Activated CD4-positive, alpha-beta memory T cell treated with anti-CD3 and anti-CD28 coated beads for 36 hours (primary cell): Measurements from ENCODE around the gene PRICKLE1. TPM values are rescaled to one million over a fixed set of nuclear protein-coding genes. Genes with fewer than 3 reads are reported as not detected.

Experiments used
- CTCF ChIA-PET: fragments of 350-600 bp; sonication (Branson Sonifier 250); formaldehyde crosslinking; loops from one replicate; lab custom pipeline; 2021; ENCODE audit warnings: antibody characterized with exemption, inconsistent platforms; lab: Charles Lee
- POLR2A ChIA-PET: fragments of 350-600 bp; sonication (Branson Sonifier 250); formaldehyde crosslinking; loops from one replicate; lab custom pipeline; 2021; ENCODE audit warnings: antibody characterized with exemption; lab: Charles Lee
- DNase-seq: peaks from one replicate; pipeline ENCODE4 v3.0.0-alpha.2; 2020
- H3K27ac Mint-ChIP-seq: one replicate; pipeline ENCODE4 v1.8.0; 2021; ENCODE audit warnings: mixed read lengths
- H3K27me3 Mint-ChIP-seq: one replicate; pipeline ENCODE4 v1.8.0; 2021; ENCODE audit warnings: mixed read lengths
- H3K36me3 Mint-ChIP-seq: one replicate; pipeline ENCODE4 v1.8.0; 2021; ENCODE audit warnings: mixed read lengths
- H3K4me1 Mint-ChIP-seq: one replicate; pipeline ENCODE4 v1.8.0; 2021; ENCODE audit warnings: low read depth, mixed read lengths
- H3K4me3 Mint-ChIP-seq: one replicate; pipeline ENCODE4 v1.8.0; 2021; ENCODE audit warnings: mild to moderate bottlenecking, mixed read lengths
- H3K9me3 Mint-ChIP-seq: one replicate; pipeline ENCODE4 v1.8.0; 2021; ENCODE audit warnings: mixed read lengths
- intact Hi-C: fragments of 100-400 bp; cut with micrococcal nuclease; formaldehyde crosslinking; loops from one replicate; pipeline ENCODE4 v1.15.1; 2023
- total RNA-seq, 2 experiments: library from RNA; stranded (reverse); gene quantifications; one replicate each; pipeline ENCODE4 v1.2.3, GENCODE V29; 2021

Gene PRICKLE1
- total RNA-seq, 2 experiments from 2014 or later = not detected

- H3K4me3 Mint-ChIP-seq = peak overlapping the region; percentile 24
- intact Hi-C loops = loop anchor here (1.0 to 5.0 kb wide), 2 partner anchors 87 to 855 kb away; no protein-coding TSS in a partner anchor
- DNase-seq = no peak
- H3K27me3 Mint-ChIP-seq = peaks cover 60% of the 10 kb centered on the region
- ChIA-PET CTCF (interaction anchor here (0.6 to 4.3 kb wide), 10 partner anchors 8 to 886 kb away, joined by 3 to 23 read pairs (median 4); no protein-coding TSS in a partner anchor), POLR2A (no interaction called here)
- H3K4me1 Mint-ChIP-seq = peaks cover 14% of the 10 kb centered on the region
- peaks cover 2% of the 10 kb centered on the region for H3K36me3 Mint-ChIP-seq
- H3K27ac Mint-ChIP-seq = no peak overlapping the region
- no peaks in the 10 kb centered on the region for H3K9me3 Mint-ChIP-seq
Measured at GRCh38 chr12:42482041-42482747, 107.4 kb downstream of the PRICKLE1 start.

GRCh38 chr12:42481368-42481767 is 108.2 kb downstream of the PRICKLE1 start:
- peaks cover 2% of the 10 kb centered on the region for H3K36me3 Mint-ChIP-seq
- peaks cover 14% of the 10 kb centered on the region for H3K4me1 Mint-ChIP-seq
- ChIA-PET POLR2A (no interaction called here), CTCF (interaction anchor here (1.2 kb wide), 1 partner anchor 31 kb away, joined by 3 read pairs; no protein-coding TSS in a partner anchor)
- no peak overlapping the region for H3K4me3 Mint-ChIP-seq
- no peak overlapping the region for H3K27ac Mint-ChIP-seq
- peaks cover 63% of the 10 kb centered on the region for H3K27me3 Mint-ChIP-seq
- H3K9me3 Mint-ChIP-seq = no peaks in the 10 kb centered on the region
- DNase-seq = no peak
- intact Hi-C loops = loop anchor here (5.0 kb wide), 1 partner anchor 856 kb away; no protein-coding TSS in a partner anchor

- H3K36me3 Mint-ChIP-seq = no peaks in the 10 kb centered on the region
- ChIA-PET POLR2A (no interaction called here), CTCF (interaction anchor here (1.4 kb wide), 1 partner anchor 91 kb away, joined by 5 read pairs; no protein-coding TSS in a partner anchor)
- H3K27ac Mint-ChIP-seq = no peak overlapping the region
- H3K4me3 Mint-ChIP-seq = no peak overlapping the region
- H3K27me3 Mint-ChIP-seq = peaks cover 50% of the 10 kb centered on the region
- DNase-seq = no peak
- peaks cover 8% of the 10 kb centered on the region for H3K4me1 Mint-ChIP-seq
- no peaks in the 10 kb centered on the region for H3K9me3 Mint-ChIP-seq
- intact Hi-C loops = no loop called here
Measured at GRCh38 chr12:42477941-42478340, 111.6 kb downstream of the PRICKLE1 start.

- Mint-ChIP-seq H3K4me1 (no peaks in the 10 kb centered on the region), H3K27ac (no peak overlapping the region), H3K4me3 (no peak overlapping the region), H3K27me3 (peaks cover 37% of the 10 kb centered on the region), H3K36me3 (no peaks in the 10 kb centered on the region), H3K9me3 (no peaks in the 10 kb centered on the region)
- intact Hi-C loops = no loop called here
- CTCF ChIA-PET = no interaction called here
- POLR2A ChIA-PET = no interaction called here
- no peak for DNase-seq
Measured at GRCh38 chr12:42475106-42475505, 114.4 kb downstream of the PRICKLE1 start.

GRCh38 chr12:42474391-42474790 is 115.2 kb downstream of the PRICKLE1 start:
- no peak overlapping the region for H3K27ac Mint-ChIP-seq
- no peaks in the 10 kb centered on the region for H3K36me3 Mint-ChIP-seq

DNA sequence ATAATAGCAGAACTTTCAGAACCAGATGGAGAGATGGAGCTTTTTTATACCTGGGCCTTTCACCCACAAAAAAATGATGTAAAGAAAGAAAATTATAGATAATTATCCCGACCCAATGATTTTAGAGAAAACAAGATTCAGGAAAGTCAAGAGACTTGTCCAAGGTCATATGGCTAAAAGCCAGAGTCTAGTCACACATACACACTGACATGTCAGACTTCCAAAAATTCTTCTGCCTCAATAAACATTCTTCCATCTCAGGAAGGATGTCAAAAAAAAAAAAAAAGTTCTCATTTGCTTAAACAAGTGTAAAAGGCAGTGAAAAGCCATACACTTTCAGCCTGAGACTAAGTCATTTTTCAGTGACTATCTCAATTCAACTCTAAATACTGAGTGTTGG is 116.0 kb downstream of the PRICKLE1 start:
- no peaks in the 10 kb centered on the region for H3K9me3 Mint-ChIP-seq
- ChIA-PET POLR2A (no interaction called here), CTCF (interaction anchor here (1.0 kb wide), 1 partner anchor 9 kb away, joined by 5 read pairs; no protein-coding TSS in a partner anchor)
- no peak overlapping the region for H3K4me3 Mint-ChIP-seq
- H3K36me3 Mint-ChIP-seq = no peaks in the 10 kb centered on the region
- H3K4me1 Mint-ChIP-seq = peaks cover 8% of the 10 kb centered on the region
- intact Hi-C loops = no loop called here
- no peak for DNase-seq
- peaks cover 39% of the 10 kb centered on the region for H3K27me3 Mint-ChIP-seq
- no peak overlapping the region for H3K27ac Mint-ChIP-seq

More at GRCh38 chr12:42474391-42474790, 115.2 kb downstream of the PRICKLE1 start:
- DNase-seq = no peak
- Mint-ChIP-seq H3K4me1 (peaks cover 1% of the 10 kb centered on the region), H3K27me3 (peaks cover 38% of the 10 kb centered on the region), H3K4me3 (no peak overlapping the region), H3K9me3 (no peaks in the 10 kb centered on the region)
- intact Hi-C loops = no loop called here
- POLR2A ChIA-PET = no interaction called here
- CTCF ChIA-PET = interaction anchor here (1.0 kb wide), 1 partner anchor 8 kb away, joined by 5 read pairs; no protein-coding TSS in a partner anchor

- Mint-ChIP-seq H3K27me3 (peaks cover 39% of the 10 kb centered on the region), H3K4me3 (no peak overlapping the region), H3K36me3 (no peaks in the 10 kb centered on the region), H3K4me1 (peaks cover 10% of the 10 kb centered on the region), H3K27ac (no peak overlapping the region), H3K9me3 (no peaks in the 10 kb centered on the region)
- CTCF ChIA-PET = interaction anchor here (1.0 kb wide), 1 partner anchor 10 kb away, joined by 5 read pairs; no protein-coding TSS in a partner anchor
- POLR2A ChIA-PET = no interaction called here
- DNase-seq = no peak
- intact Hi-C loops = no loop called here
Measured at GRCh38 chr12:42473130-42473529, 116.4 kb downstream of the PRICKLE1 start.

- Mint-ChIP-seq H3K27me3 (peaks cover 36% of the 10 kb centered on the region), H3K36me3 (no peaks in the 10 kb centered on the region), H3K4me3 (no peak overlapping the region), H3K4me1 (peaks cover 10% of the 10 kb centered on the region), H3K27ac (no peak overlapping the region), H3K9me3 (no peaks in the 10 kb centered on the region)
- CTCF ChIA-PET = no interaction called here
- intact Hi-C loops = no loop called here
- POLR2A ChIA-PET = no interaction called here
- DNase-seq = no peak
Measured at GRCh38 chr12:42472376-42472775, 117.2 kb downstream of the PRICKLE1 start.

DNA sequence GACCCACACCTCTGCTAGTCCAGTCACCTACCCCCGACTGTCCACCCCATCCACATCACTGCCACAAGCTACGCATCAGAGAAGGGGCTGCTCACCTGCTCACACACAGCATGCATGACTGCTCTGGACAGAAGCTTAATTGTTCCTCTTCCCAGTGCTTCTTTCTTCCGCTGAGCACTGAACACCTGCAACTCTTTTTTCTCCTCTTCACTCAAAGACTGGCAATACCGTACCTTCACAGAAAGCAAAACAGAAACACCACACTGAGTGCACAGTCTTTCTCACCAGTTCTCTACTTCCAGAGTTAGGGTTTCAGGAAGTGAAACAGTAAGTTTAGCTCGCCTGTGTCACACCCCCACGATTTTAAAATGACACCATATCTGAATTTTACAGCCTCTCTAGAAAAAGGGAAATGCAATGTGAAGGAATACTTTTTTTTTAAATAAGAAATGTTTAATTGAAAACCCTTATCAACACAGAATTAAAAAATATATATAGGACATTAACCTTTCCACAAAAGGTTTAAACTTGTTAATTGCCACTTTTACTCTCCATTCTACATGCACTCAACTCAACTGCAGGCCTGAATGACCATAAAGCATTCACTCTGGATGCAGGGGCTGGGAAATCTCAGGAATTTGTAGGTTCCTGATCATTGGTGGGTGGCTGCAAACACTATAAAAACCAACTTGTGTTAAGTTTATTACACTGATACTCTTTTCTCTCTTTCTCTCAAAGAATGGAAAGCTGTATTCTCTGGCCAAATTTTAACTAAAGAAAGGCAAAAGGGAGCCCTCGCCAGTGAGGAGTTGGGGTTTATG is 120.0 kb downstream of the PRICKLE1 start:
- Mint-ChIP-seq H3K4me3 (no peak overlapping the region), H3K9me3 (no peaks in the 10 kb centered on the region), H3K4me1 (peaks cover 10% of the 10 kb centered on the region), H3K27ac (no peak overlapping the region), H3K36me3 (no peaks in the 10 kb centered on the region), H3K27me3 (peaks cover 31% of the 10 kb centered on the region)
- no peak for DNase-seq
- intact Hi-C loops = no loop called here
- ChIA-PET CTCF (interaction anchor here (0.9 to 2.4 kb wide), 2 partner anchors 10 to 13 kb away, joined by 3 to 10 read pairs; no protein-coding TSS in a partner anchor), POLR2A (no interaction called here)

GRCh38 chr12:42468921-42469320 is 120.6 kb downstream of the PRICKLE1 start:
- CTCF ChIA-PET = interaction anchor here (0.9 kb wide), 1 partner anchor 9 kb away, joined by 3 read pairs; no protein-coding TSS in a partner anchor
- Mint-ChIP-seq H3K27me3 (peaks cover 29% of the 10 kb centered on the region), H3K36me3 (no peaks in the 10 kb centered on the region), H3K4me3 (no peak overlapping the region), H3K9me3 (no peaks in the 10 kb centered on the region), H3K4me1 (peaks cover 10% of the 10 kb centered on the region), H3K27ac (no peak overlapping the region)
- intact Hi-C loops = no loop called here
- POLR2A ChIA-PET = no interaction called here
- DNase-seq = no peak

DNA sequence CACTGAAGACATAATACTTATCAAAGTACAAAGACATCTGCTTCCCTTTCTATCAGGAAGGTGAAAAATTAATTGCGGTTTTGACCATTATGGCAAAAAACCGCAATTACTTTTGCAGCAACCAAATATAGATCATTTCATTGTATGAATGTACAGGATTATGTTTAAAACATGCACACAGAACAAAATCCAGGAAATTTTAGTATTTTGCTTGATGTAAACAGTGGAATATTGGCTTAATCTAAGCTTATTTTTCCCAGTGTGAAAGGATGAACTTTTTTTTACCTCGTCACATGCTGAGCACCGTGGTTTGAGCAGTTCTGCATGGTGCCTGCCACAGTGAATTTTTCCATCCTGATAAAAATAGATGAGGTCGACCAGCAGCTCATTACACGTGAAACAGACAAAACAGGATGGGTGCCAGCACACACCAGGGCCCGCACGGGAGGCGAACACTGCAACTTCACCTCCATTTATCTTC is 121.2 kb downstream of the PRICKLE1 start:
- H3K4me1 Mint-ChIP-seq = peaks cover 10% of the 10 kb centered on the region

GRCh38 chr12:42463671-42464070 is 125.9 kb downstream of the PRICKLE1 start:
- no peaks in the 10 kb centered on the region for H3K9me3 Mint-ChIP-seq
- no peaks in the 10 kb centered on the region for H3K36me3 Mint-ChIP-seq
- no peak overlapping the region for H3K27ac Mint-ChIP-seq
- ChIA-PET CTCF (no interaction called here), POLR2A (no interaction called here)
- H3K4me1 Mint-ChIP-seq = peaks cover 2% of the 10 kb centered on the region
- H3K27me3 Mint-ChIP-seq = peaks cover 7% of the 10 kb centered on the region
- H3K4me3 Mint-ChIP-seq = no peak overlapping the region
- no peak for DNase-seq
- intact Hi-C loops = no loop called here

More for the DNA sequence above, 121.2 kb downstream of the PRICKLE1 start:
- H3K27ac Mint-ChIP-seq = no peak overlapping the region
- intact Hi-C loops = no loop called here
- H3K27me3 Mint-ChIP-seq = peaks cover 25% of the 10 kb centered on the region
- H3K9me3 Mint-ChIP-seq = no peaks in the 10 kb centered on the region
- no peak for DNase-seq
- H3K36me3 Mint-ChIP-seq = no peaks in the 10 kb centered on the region
- POLR2A ChIA-PET = no interaction called here
- CTCF ChIA-PET = interaction anchor here (0.9 kb wide), 1 partner anchor 9 kb away, joined by 3 read pairs; no protein-coding TSS in a partner anchor
- H3K4me3 Mint-ChIP-seq = no peak overlapping the region
